PFSK-1 (cell line): ENCODE data around the gene PERM1.

Source experiments
- FOXP2 ChIP-seq: optimal IDR thresholded peaks from 2 replicates; pipeline ENCODE3; 2011; ENCODE audit warnings: borderline replicate concordance, control low read depth, inconsistent platforms; ENCODE audit not compliant: insufficient read depth; ENCODE audit errors: extremely low read length, extremely low read depth
- POLR2AphosphoS5 ChIP-seq: IDR thresholded peaks from 2 replicates; pipeline ENCODE4 v1.6.1; 2012; ENCODE audit warnings: low read depth, mild to moderate bottlenecking, control low read depth, low read length, moderate library complexity
- REST ChIP-seq, 2 experiments: IDR thresholded peaks; 2 replicates each; pipeline versions ENCODE4 v1.6.1 to v1.8.0; 2011 to 2012; ENCODE audit warnings: low read depth in 2 of 2, low read length in 2 of 2, control low read depth in 1 of 2, inconsistent platforms in 1 of 2, mild to moderate bottlenecking in 1 of 2, moderate library complexity in 1 of 2; ENCODE audit not compliant: insufficient read depth in 1 of 2
- SIN3A ChIP-seq: IDR thresholded peaks from 2 replicates; pipeline ENCODE4 v1.6.1; 2012; ENCODE audit warnings: mild to moderate bottlenecking, low read length, moderate library complexity, borderline replicate concordance; ENCODE audit not compliant: insufficient read depth
- TAF1 ChIP-seq: IDR thresholded peaks from 2 replicates; pipeline ENCODE4 v1.6.1; 2012; ENCODE audit warnings: low read length, control low read depth, borderline replicate concordance; ENCODE audit not compliant: insufficient read depth

PERM1 gene

GRCh38 chr1:944341-945325, 37.3 kb downstream of the PERM1 start:
- TF ChIP-seq POLR2AphosphoS5 (peak; percentile 73), SIN3A (peak; percentile 68; the same call in 1 of the 2 replicates), FOXP2 (no peak), TAF1 (no peak)

GRCh38 chr1:943545-944340, 38.1 kb downstream of the PERM1 start:
- TF ChIP-seq SIN3A (no peak; the same call in 1 of the 2 replicates), FOXP2 (no peak), TAF1 (no peak), POLR2AphosphoS5 (no peak), REST (IDR thresholded peaks at IDR 0.05; ENCODE audit: insufficient read depth in 1 of 2, low read depth in 2 of 2, low read length in 2 of 2) (no peak)

- TF ChIP-seq POLR2AphosphoS5: no peak; the same call in none of the 2 replicates
- peak; percentile 27; the same call in 1 of the 2 replicates for TF ChIP-seq TAF1
Observed at GRCh38 chr1:942864-943533, 38.9 kb downstream of the PERM1 start.

- TF ChIP-seq POLR2AphosphoS5 (peak; percentile 4), REST (IDR thresholded peaks at IDR 0.05; ENCODE audit: insufficient read depth in 1 of 2, low read depth in 2 of 2, low read length in 2 of 2) (no peak)
Observed at GRCh38 chr1:942411-942821, 39.5 kb downstream of the PERM1 start.

- TF ChIP-seq REST (IDR thresholded peaks at IDR 0.05; ENCODE audit: insufficient read depth in 1 of 2, low read depth in 2 of 2, low read length in 2 of 2) (0 out of 4 replicates have a peak, but pooled peaks of 1 of the 2 experiments have one; percentile 17), FOXP2 (no peak)
Observed at GRCh38 chr1:941588-942383, 40.1 kb downstream of the PERM1 start.
